H9 (cell line): ENCODE results near the gene CTIF. TPM values are rescaled to one million over a fixed set of nuclear protein-coding genes. Genes with fewer than 3 reads are reported as not detected.

Source experiments
- DNase-seq: peaks from one replicate; pipeline ENCODE4 v3.0.0-alpha.2; 2017
- H2AFZ ChIP-seq: one replicate; pipeline ENCODE4 v1.6.1; 2013; ENCODE audit warnings: mild to moderate bottlenecking, low read length, control low read depth, moderate library complexity
- H2AK5ac ChIP-seq: 2 replicates; pipeline ENCODE4 v1.6.1; 2013; ENCODE audit warnings: low read length, control low read depth, mixed read lengths; ENCODE audit not compliant: insufficient read length
- H2BK120ac ChIP-seq: one replicate; pipeline ENCODE4 v1.6.1; 2013; ENCODE audit warnings: low read depth, mild to moderate bottlenecking, low read length, control low read depth, inconsistent platforms; ENCODE audit not compliant: poor library complexity, severe bottlenecking
- H2BK12ac ChIP-seq: 2 replicates; pipeline ENCODE4 v1.6.1; 2013; ENCODE audit warnings: low read length, control low read depth, mixed read lengths, low read depth; ENCODE audit not compliant: insufficient read length
- H2BK15ac ChIP-seq: 2 replicates; pipeline ENCODE4 v1.6.1; 2013; ENCODE audit warnings: low read depth, low read length, control low read depth
- H2BK20ac ChIP-seq: one replicate; pipeline ENCODE4 v1.6.1; 2013; ENCODE audit warnings: low read depth, mild to moderate bottlenecking, low read length, control low read depth, inconsistent platforms; ENCODE audit not compliant: poor library complexity, severe bottlenecking
- H2BK5ac ChIP-seq: 2 replicates; pipeline ENCODE4 v1.6.1; 2013; ENCODE audit warnings: low read length, control low read depth, mixed read lengths; ENCODE audit not compliant: insufficient read length
- H3K14ac ChIP-seq: 2 replicates; pipeline ENCODE4 v1.6.1; 2013; ENCODE audit warnings: low read length, control low read depth; ENCODE audit not compliant: insufficient read depth
- H3K18ac ChIP-seq: 2 replicates; pipeline ENCODE4 v1.6.1; 2013; ENCODE audit warnings: low read depth, mild to moderate bottlenecking, mixed read lengths, low read length, control low read depth; ENCODE audit not compliant: insufficient read length
- H3K23ac ChIP-seq: 2 replicates; pipeline ENCODE4 v1.6.1; 2013; ENCODE audit warnings: low read length, control low read depth, mixed read lengths, low read depth; ENCODE audit not compliant: insufficient read length
- H3K23me2 ChIP-seq: 2 replicates; pipeline ENCODE4 v1.6.1; 2013; ENCODE audit warnings: low read depth, mild to moderate bottlenecking, mixed read lengths, low read length, control low read depth; ENCODE audit not compliant: insufficient read length, poor library complexity, severe bottlenecking
- H3K27ac ChIP-seq: 2 replicates; pipeline ENCODE4 v1.5.1; 2013; ENCODE audit warnings: low read length, control low read depth, mixed read lengths, low read depth; ENCODE audit not compliant: insufficient read length
- H3K27me3 ChIP-seq: 2 replicates; pipeline ENCODE4 v1.6.1; 2013; ENCODE audit warnings: low read length, control low read depth, inconsistent platforms; ENCODE audit not compliant: insufficient read depth
- H3K4ac ChIP-seq: 2 replicates; pipeline ENCODE4 v1.6.1; 2013; ENCODE audit warnings: low read depth, mild to moderate bottlenecking, control low read depth, inconsistent platforms, low read length, moderate library complexity
- H3K4me1 ChIP-seq: 2 replicates; pipeline ENCODE4 v1.6.1; 2013; ENCODE audit warnings: low read length, control low read depth, inconsistent platforms; ENCODE audit not compliant: insufficient read depth
- H3K4me2 ChIP-seq: 2 replicates; pipeline ENCODE4 v1.6.1; 2013; ENCODE audit warnings: low read length, control low read depth, mixed read lengths; ENCODE audit not compliant: insufficient read length, insufficient read depth
- H3K56ac ChIP-seq: 2 replicates; pipeline ENCODE4 v1.6.1; 2013; ENCODE audit warnings: low read depth, mild to moderate bottlenecking, mixed read lengths, low read length, control low read depth; ENCODE audit not compliant: insufficient read length
- H3K79me1 ChIP-seq: 2 replicates; pipeline ENCODE4 v1.6.1; 2013; ENCODE audit warnings: low read depth, mild to moderate bottlenecking, moderate library complexity, low read length, control low read depth, inconsistent platforms; ENCODE audit not compliant: insufficient read depth, poor library complexity, severe bottlenecking
- H3K79me2 ChIP-seq: 2 replicates; pipeline ENCODE4 v1.6.1; 2013; ENCODE audit warnings: low read length, control low read depth, inconsistent platforms; ENCODE audit not compliant: insufficient read depth
- H3K9ac ChIP-seq: 2 replicates; pipeline ENCODE4 v1.6.1; 2013; ENCODE audit warnings: low read length, control low read depth, mixed read lengths; ENCODE audit not compliant: insufficient read length; ENCODE audit errors: extremely low read depth
- H3K9me3 ChIP-seq: one replicate; pipeline ENCODE4 v1.6.1; 2013; ENCODE audit warnings: low read depth, low read length, inconsistent platforms; ENCODE audit not compliant: control insufficient read depth
- H3T11ph ChIP-seq: one replicate; pipeline ENCODE4 v1.6.1; 2013; ENCODE audit warnings: mild to moderate bottlenecking, low read length, control low read depth, inconsistent platforms
- H4K20me1 ChIP-seq: one replicate; pipeline ENCODE4 v1.6.1; 2013; ENCODE audit not compliant: control insufficient read depth, insufficient read length, insufficient read depth
- H4K5ac ChIP-seq: 2 replicates; pipeline ENCODE4 v1.6.1; 2013; ENCODE audit warnings: low read depth, mild to moderate bottlenecking, mixed read lengths, low read length, control low read depth; ENCODE audit not compliant: insufficient read length
- H4K8ac ChIP-seq: replicated peaks from 2 replicates; pipeline ENCODE4 v1.6.1; 2013; ENCODE audit warnings: low read length, control low read depth, mixed read lengths, low read depth; ENCODE audit not compliant: insufficient read length
- H4K91ac ChIP-seq: 2 replicates; pipeline ENCODE4 v1.6.1; 2013; ENCODE audit warnings: low read depth, mild to moderate bottlenecking, moderate library complexity, mixed read lengths, low read length, control low read depth; ENCODE audit not compliant: insufficient read length
- H3K27ac Mint-ChIP-seq, 3 experiments: 2 replicates in 2 of 3; 3 replicates in 1 of 3; pipeline ENCODE4 v1.8.0; 2020 to 2021; ENCODE audit warnings: mixed read lengths in 3 of 3, mild to moderate bottlenecking in 1 of 3, moderate library complexity in 1 of 3
- H3K27me3 Mint-ChIP-seq: 2 replicates; pipeline ENCODE4 v1.8.0; 2021; ENCODE audit warnings: low read depth, mild to moderate bottlenecking, moderate library complexity, mixed read lengths
- H3K36me3 Mint-ChIP-seq, 3 experiments: 2 replicates in 2 of 3; 3 replicates in 1 of 3; pipeline ENCODE4 v1.8.0; 2020 to 2021; ENCODE audit warnings: low read depth in 3 of 3, mixed read lengths in 3 of 3; ENCODE audit not compliant: insufficient read depth in 1 of 3
- H3K4me1 Mint-ChIP-seq, 2 experiments: 2 replicates each; pipeline ENCODE4 v1.8.0; 2020; ENCODE audit warnings: mixed read lengths in 2 of 2
- H3K4me3 Mint-ChIP-seq, 2 experiments: 2 replicates in 1 of 2; 3 replicates in 1 of 2; pipeline ENCODE4 v1.8.0; 2020 to 2021; ENCODE audit warnings: mild to moderate bottlenecking in 2 of 2, mixed read lengths in 2 of 2, moderate library complexity in 1 of 2
- H3K9me3 Mint-ChIP-seq, 2 experiments: 2 replicates in 1 of 2; 3 replicates in 1 of 2; pipeline ENCODE4 v1.8.0; 2020; ENCODE audit warnings: mild to moderate bottlenecking in 2 of 2, mixed read lengths in 2 of 2, moderate library complexity in 1 of 2
- WGBS: extraction: QIAGEN DNeasy Blood & Tissue Kit; methylation state at CpG from one replicate; pipeline ENCODE4 v1.1.7; 2013; ENCODE audit warnings: missing lambda C conversion rate, low lambda C conversion rate, mixed read lengths; ENCODE audit not compliant: insufficient read length; ENCODE audit errors: extremely low coverage; 5-methylcytosine and 5-hydroxymethylcytosine counted together
- total RNA-seq: library from RNA; stranded (reverse); gene quantifications from 2 replicates; pipeline ENCODE4 v1.2.1, GENCODE V29; 2021
- TF ChIP-seq, protein P1 (sequence below): fragments of 200-600 bp; sonication (generic); conservative IDR thresholded peaks from 3 replicates; pipeline ENCODE4 v1.8.0; 2021; ENCODE audit warnings: antibody characterized with exemption, mild to moderate bottlenecking

The CTIF gene
- total RNA-seq, 1 experiment from 2014 or later = 15.8 TPM

DNA sequence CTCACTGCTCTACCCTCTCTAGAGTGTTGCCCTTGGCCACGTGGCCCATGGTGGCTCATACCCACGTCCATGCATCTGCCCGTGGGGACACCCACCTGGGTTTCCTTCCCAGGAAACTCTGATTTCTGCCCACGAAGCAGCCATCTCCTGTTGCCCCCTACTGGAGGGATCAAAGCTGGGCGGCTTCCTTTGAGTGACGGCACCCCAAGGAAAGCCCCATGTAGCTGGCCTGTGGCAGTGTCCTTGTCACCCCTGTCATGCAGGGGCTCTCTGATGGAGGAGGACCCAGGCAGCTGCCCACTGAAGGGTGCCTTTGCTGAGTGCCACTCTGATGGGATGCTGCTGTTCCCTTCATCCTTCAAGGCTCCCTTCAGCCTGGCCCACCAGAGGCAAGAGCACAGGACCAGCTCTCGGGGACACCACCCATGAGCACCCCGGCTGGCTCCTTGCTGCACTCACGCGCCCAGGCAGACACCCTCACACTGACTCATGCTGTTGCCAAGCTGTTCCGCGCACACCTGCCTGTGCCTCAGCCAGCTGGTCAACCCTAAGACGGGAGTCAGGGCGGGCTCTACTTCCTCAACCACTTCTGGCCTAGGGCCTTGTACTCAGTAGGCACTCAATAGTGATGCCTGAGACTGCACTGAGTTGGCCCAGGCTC is 101.1 kb downstream of the CTIF start:
- no peaks in the 10 kb centered on the region for H4K20me1 ChIP-seq
- H3K18ac ChIP-seq = no peak overlapping the region
- Mint-ChIP-seq H3K9me3 (peaks cover 0 to 5% of the 10 kb centered on the region in 2 experiments; a peak in 2 of 5 replicates), H3K27ac (peak overlapping the region in 1 of 3 experiments; percentile 59; a peak in 2 of 7 replicates), H3K36me3 (peaks cover 6 to 7% (median 6%) of the 10 kb centered on the region in 3 experiments; a peak in 5 of 7 replicates), H3K27me3 (no peaks in the 10 kb centered on the region), H3K4me3 (no peak overlapping the region), H3K4me1 (peaks cover 8 to 11% of the 10 kb centered on the region in 2 experiments)
- no peak overlapping the region for H4K5ac ChIP-seq
- H3K14ac ChIP-seq = no peak overlapping the region
- no peaks in the 10 kb centered on the region for H3K9me3 ChIP-seq
- H3K79me2 ChIP-seq = no peaks in the 10 kb centered on the region
- no peak overlapping the region for H3K9ac ChIP-seq
- H2BK5ac ChIP-seq = no peak overlapping the region
- H3K79me1 ChIP-seq = no peaks in the 10 kb centered on the region
- no peak overlapping the region for H2BK20ac ChIP-seq
- H2AK5ac ChIP-seq = no peak overlapping the region
- H3K4me1 ChIP-seq = peaks cover 4% of the 10 kb centered on the region; the same call in 1 of the 2 replicates
- no peak overlapping the region for H4K8ac ChIP-seq
- H3K56ac ChIP-seq = no peak overlapping the region
- H3T11ph ChIP-seq = no peak overlapping the region
- H3K23me2 ChIP-seq = no peaks in the 10 kb centered on the region
- H2BK15ac ChIP-seq = no peak overlapping the region
- H3K4ac ChIP-seq = no peak overlapping the region
- H2BK12ac ChIP-seq = no peak overlapping the region
- no CpG with 5 or more reads among the region's 14 CpGs for WGBS
- H4K91ac ChIP-seq = no peak overlapping the region
- H2AFZ ChIP-seq = no peak overlapping the region
- H3K4me2 ChIP-seq = no peak overlapping the region
- no peak overlapping the region for H3K23ac ChIP-seq
- no peak overlapping the region for H3K27ac ChIP-seq
- TF ChIP-seq, protein P1, sequence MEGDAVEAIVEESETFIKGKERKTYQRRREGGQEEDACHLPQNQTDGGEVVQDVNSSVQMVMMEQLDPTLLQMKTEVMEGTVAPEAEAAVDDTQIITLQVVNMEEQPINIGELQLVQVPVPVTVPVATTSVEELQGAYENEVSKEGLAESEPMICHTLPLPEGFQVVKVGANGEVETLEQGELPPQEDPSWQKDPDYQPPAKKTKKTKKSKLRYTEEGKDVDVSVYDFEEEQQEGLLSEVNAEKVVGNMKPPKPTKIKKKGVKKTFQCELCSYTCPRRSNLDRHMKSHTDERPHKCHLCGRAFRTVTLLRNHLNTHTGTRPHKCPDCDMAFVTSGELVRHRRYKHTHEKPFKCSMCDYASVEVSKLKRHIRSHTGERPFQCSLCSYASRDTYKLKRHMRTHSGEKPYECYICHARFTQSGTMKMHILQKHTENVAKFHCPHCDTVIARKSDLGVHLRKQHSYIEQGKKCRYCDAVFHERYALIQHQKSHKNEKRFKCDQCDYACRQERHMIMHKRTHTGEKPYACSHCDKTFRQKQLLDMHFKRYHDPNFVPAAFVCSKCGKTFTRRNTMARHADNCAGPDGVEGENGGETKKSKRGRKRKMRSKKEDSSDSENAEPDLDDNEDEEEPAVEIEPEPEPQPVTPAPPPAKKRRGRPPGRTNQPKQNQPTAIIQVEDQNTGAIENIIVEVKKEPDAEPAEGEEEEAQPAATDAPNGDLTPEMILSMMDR = peak; percentile 63
- DNase-seq = no peak
- H3K27me3 ChIP-seq = no peaks in the 10 kb centered on the region
- H2BK120ac ChIP-seq = no peak overlapping the region
